Body of pancreas (tissue), 4 donors: ENCODE measurements around the gene MDM1. TPM values are rescaled to one million over a fixed set of nuclear protein-coding genes. Genes with fewer than 3 reads are reported as not detected.

Experiments used
- ATAC-seq: fragments of 150-250 bp; one replicate; pipeline ENCODE4 v1.9.1; 2016
- DNase-seq, 4 donors: peaks; one replicate each; pipeline ENCODE4 v3.0.0-alpha.2; 2019
- H3K27ac ChIP-seq, 4 donors: fragments of 200-600 bp; sonication (generic); 1 replicate in 3 of 4; 2 replicates in 1 of 4; pipeline versions ENCODE4 v1.5.1 to v1.6.1; 2016 to 2019; ENCODE audit warnings: mild to moderate bottlenecking in 1 of 4, mixed read lengths in 1 of 4, moderate library complexity in 1 of 4
- H3K27me3 ChIP-seq, 2 donors: fragments of 200-600 bp; sonication (generic); one replicate each; pipeline ENCODE4 v1.6.0; 2016; ENCODE audit warnings: mild to moderate bottlenecking in 1 of 2
- H3K36me3 ChIP-seq, 2 donors: fragments of 200-600 bp; sonication (generic); replicated peaks in 1 of 2; 2 replicates each; pipeline ENCODE4 v1.5.1; 2016; ENCODE audit warnings: low read depth in 2 of 2; ENCODE audit not compliant: insufficient read depth in 1 of 2
- H3K4me1 ChIP-seq: fragments of 200-600 bp; sonication (generic); one replicate; pipeline ENCODE4 v1.6.0; 2016
- H3K4me3 ChIP-seq, 2 donors: fragments of 200-600 bp; sonication (generic); 1 replicate in 1 of 2; 2 replicates in 1 of 2; pipeline ENCODE4 v1.5.1; 2016 to 2019
- H3K9me3 ChIP-seq, 3 donors: fragments of 200-600 bp; sonication (generic); 1 replicate in 2 of 3; 2 replicates in 1 of 3; pipeline ENCODE4 v1.5.1; 2016
- CTCF ChIP-seq, 7 experiments: fragments of 450-650 bp in 4 of 7; fragments of 200-600 bp in 3 of 7; sonication (generic) in 3 of 7; IDR thresholded peaks; one replicate each; pipeline ENCODE4 v1.5.1; 2016 to 2019; ENCODE audit warnings: antibody characterized with exemption in 7 of 7
- POLR2A ChIP-seq, 3 donors: fragments of 450-650 bp; IDR thresholded peaks; one replicate each; pipeline ENCODE4 v1.6.1; 2016; ENCODE audit warnings: antibody characterized with exemption in 3 of 3, mild to moderate bottlenecking in 2 of 3
- WGBS, 2 donors: methylation state at CpG; one replicate each; pipeline ENCODE4 v1.1.5; 2017; 5-methylcytosine and 5-hydroxymethylcytosine counted together
- intact Hi-C: fragments of 100-400 bp; cut with DNase I; formaldehyde crosslinking; loops from one replicate; pipeline ENCODE4 v1.15.1; 2023
- total RNA-seq, 2 donors: library from RNA; depleted of rRNA; stranded (reverse); fragments of >200 nt; gene quantifications; one replicate each; pipeline ENCODE4 v1.1.0, GENCODE V29; 2016

MDM1 gene
- total RNA-seq, 2 donors from 2014 or later: 6.0 to 10.9 TPM

- no peaks in the 10 kb centered on the region for H3K4me1 ChIP-seq
- no peaks in the 10 kb centered on the region for H3K27me3 ChIP-seq
- no peak for TF ChIP-seq POLR2A (IDR thresholded peaks at IDR 0.05)
- no peak for TF ChIP-seq CTCF (IDR thresholded peaks at IDR 0.05)
- intact Hi-C loops: no loop called here
- no peak overlapping the region for H3K4me3 ChIP-seq
- 44 to 51% methylated on average over 4 of the region's 4 CpGs for WGBS, 2 donors
- H3K9me3 ChIP-seq: no peaks in the 10 kb centered on the region
- DNase-seq: no peak
- ATAC-seq: no peak
- H3K27ac ChIP-seq: no peak overlapping the region
- H3K36me3 ChIP-seq: no peaks in the 10 kb centered on the region
These were observed 4.7 kb upstream of the MDM1 start for GRCh38 chr12:68336889-68337303.

DNA sequence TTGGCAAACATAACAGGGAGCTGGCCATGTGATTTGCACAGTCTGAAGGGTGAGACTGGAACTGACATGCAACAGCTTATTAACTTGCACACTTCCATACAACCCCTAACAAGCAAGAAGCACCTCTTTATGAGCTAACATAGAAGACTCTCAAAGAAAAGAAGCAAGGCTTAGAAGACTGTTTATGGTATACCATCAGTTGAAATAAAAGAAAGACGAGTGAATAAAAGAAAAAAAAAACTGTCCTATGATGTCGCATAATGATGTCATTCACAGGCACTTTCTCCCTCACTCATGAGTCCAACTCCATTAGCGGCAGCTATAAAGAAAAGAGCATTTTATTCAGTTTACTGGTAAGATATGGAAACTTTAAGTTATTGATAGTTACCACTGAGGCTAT lies 3.3 kb upstream of the MDM1 start:
- Histone ChIP-seq H3K4me1 (peaks cover 9% of the 10 kb centered on the region), H3K27ac (no peak overlapping the region), H3K9me3 (no peaks in the 10 kb centered on the region), H3K4me3 (no peak overlapping the region), H3K27me3 (no peaks in the 10 kb centered on the region), H3K36me3 (no peaks in the 10 kb centered on the region)
- TF ChIP-seq POLR2A (IDR thresholded peaks at IDR 0.05): no peak
- ATAC-seq: no peak
- 65 to 73% methylated on average over 3 of the region's 3 CpGs for WGBS, 2 donors
- intact Hi-C loops: no loop called here
- no peak for DNase-seq

GRCh38 chr12:68334132-68334531 lies 2.0 kb upstream of the MDM1 start:
- H3K4me3 ChIP-seq: no peak overlapping the region
- intact Hi-C loops: no loop called here
- peak in 1 of 4 donors; percentile 5 for DNase-seq
- H3K4me1 ChIP-seq: peaks cover 9% of the 10 kb centered on the region
- no peak for ATAC-seq
- TF ChIP-seq CTCF (IDR thresholded peaks at IDR 0.05) (no peak), POLR2A (IDR thresholded peaks at IDR 0.05) (no peak)
- no peaks in the 10 kb centered on the region for H3K36me3 ChIP-seq
- no peak overlapping the region for H3K27ac ChIP-seq
- 32 to 43% methylated on average over 4 of the region's 4 CpGs for WGBS, 2 donors
- no peaks in the 10 kb centered on the region for H3K9me3 ChIP-seq
- H3K27me3 ChIP-seq: no peaks in the 10 kb centered on the region

DNA sequence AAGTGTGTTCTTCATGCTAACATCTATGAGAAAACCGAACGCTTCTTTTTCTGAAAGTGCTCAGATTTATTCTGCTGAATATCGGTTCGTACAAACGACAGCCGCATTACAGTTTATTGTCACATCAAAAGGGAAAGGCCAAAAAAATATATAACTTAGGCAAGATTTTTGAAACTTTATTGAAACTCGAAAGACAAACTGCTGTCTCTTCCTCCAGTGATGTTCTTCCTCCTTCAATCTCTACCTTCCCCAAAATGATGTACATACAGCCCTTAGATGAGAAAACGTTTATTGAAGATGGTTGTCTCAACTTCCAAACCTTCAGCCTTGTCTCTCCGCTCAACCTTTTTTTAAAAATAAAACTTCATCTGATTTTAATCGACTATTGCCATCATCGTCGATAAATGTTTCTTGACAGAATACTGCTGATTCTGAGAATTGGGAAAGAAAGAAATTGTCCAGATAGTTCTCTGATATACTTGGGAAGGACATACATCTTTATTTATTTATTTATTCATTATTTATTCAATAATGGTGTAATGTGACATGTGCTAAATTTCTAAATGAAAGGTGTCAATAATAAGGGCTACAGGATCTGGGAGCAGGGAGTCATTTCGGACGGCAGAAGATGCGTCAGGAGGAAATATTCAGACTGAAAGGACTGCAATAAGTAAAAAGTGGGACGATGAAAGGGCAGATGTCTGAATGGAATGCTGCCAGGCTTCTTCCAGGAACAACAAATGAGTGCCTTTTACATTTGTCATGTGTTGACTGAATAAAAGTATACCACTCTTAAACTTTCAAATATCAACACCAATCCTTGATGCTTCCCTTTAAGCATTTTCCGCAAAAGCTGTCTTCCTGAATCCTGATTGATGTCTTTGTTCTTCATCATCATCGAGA lies 817 bp upstream of the MDM1 start:
- no peaks in the 10 kb centered on the region for H3K27me3 ChIP-seq
- peak overlapping the region; percentile 17 to 84 for H3K4me3 ChIP-seq
- 42 to 43% methylated on average over 18 of the region's 18 CpGs for WGBS, 2 donors
- H3K36me3 ChIP-seq: no peaks in the 10 kb centered on the region
- DNase-seq (no peak), ATAC-seq (no peak)
- intact Hi-C loops: no loop called here
- H3K9me3 ChIP-seq: no peaks in the 10 kb centered on the region
- no peak for TF ChIP-seq CTCF (IDR thresholded peaks at IDR 0.05)
- peak overlapping the region in 3 of 4 donors; percentile 50 to 75 (median 60) for H3K27ac ChIP-seq
- peaks cover 9% of the 10 kb centered on the region for H3K4me1 ChIP-seq

GRCh38 chr12:68331500-68331868 lies 678 bp downstream of the MDM1 start:
- no peak for ATAC-seq

More at GRCh38 chr12:68331500-68331868, 678 bp downstream of the MDM1 start:
- Histone ChIP-seq H3K9me3 (no peaks in the 10 kb centered on the region), H3K27me3 (no peaks in the 10 kb centered on the region), H3K4me3 (peak overlapping the region in 1 of 2 donors; percentile 84), H3K4me1 (peaks cover 9% of the 10 kb centered on the region), H3K27ac (peak overlapping the region in 3 of 4 donors; percentile 29 to 75 (median 60)), H3K36me3 (no peaks in the 10 kb centered on the region)
- intact Hi-C loops: no loop called here
- peak in 1 of 4 donors; percentile 10 for DNase-seq
- no peak for TF ChIP-seq POLR2A (IDR thresholded peaks at IDR 0.05)
- TF ChIP-seq CTCF (IDR thresholded peaks at IDR 0.05): no peak
- WGBS, 2 donors: 7 to 8% methylated on average over 9 of the region's 9 CpGs
